Measurements from ENCODE around the gene FRMD4A.

Gene FRMD4A

DNA sequence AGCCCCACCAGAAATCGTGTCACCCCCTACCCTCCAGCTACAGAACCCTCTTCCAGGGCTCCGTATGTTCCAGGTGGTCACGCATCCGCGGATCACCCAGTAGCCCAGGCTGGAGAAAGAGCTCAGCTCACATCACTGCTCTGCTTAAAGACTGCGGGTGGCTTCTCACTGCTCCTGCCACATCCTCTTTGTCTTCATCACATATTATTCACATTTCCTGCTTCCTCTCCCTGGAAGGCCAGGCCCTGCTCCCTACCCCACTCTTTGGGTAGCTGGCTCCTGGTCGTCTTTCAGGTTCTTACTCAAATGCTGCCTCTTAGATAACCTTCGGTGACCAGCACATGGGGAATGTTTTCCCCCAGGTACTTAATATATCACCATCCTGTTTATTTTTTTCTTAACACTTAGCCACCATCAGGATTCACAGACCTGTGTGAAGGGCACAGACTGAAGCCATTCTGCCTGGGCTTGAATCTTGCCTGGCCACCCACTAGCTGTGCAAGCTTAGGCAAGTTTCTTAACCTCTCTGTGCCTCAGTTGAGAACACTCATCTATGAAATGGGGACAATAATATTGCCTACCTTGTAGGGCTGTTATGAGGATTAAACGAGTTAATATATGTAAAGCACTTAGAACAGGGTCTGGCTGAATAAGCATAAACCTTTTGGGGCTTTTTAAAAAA is 436.2 kb downstream of the FRMD4A start:
- ATAC-seq (ENCODE audit: low read depth) (peak; percentile 60), DNase-seq (ENCODE audit: low spot score) (no peak)
- H3K27ac ChIP-seq (ENCODE audit: poor library complexity, severe bottlenecking), result peak overlapping the region; percentile 26
- no peaks in the 10 kb centered on the region for H3K9me3 ChIP-seq (ENCODE audit: severe bottlenecking)
- no peaks in the 10 kb centered on the region for H3K27me3 ChIP-seq (ENCODE audit: insufficient read depth, poor library complexity, severe bottlenecking)
- TF ChIP-seq, protein P1, sequence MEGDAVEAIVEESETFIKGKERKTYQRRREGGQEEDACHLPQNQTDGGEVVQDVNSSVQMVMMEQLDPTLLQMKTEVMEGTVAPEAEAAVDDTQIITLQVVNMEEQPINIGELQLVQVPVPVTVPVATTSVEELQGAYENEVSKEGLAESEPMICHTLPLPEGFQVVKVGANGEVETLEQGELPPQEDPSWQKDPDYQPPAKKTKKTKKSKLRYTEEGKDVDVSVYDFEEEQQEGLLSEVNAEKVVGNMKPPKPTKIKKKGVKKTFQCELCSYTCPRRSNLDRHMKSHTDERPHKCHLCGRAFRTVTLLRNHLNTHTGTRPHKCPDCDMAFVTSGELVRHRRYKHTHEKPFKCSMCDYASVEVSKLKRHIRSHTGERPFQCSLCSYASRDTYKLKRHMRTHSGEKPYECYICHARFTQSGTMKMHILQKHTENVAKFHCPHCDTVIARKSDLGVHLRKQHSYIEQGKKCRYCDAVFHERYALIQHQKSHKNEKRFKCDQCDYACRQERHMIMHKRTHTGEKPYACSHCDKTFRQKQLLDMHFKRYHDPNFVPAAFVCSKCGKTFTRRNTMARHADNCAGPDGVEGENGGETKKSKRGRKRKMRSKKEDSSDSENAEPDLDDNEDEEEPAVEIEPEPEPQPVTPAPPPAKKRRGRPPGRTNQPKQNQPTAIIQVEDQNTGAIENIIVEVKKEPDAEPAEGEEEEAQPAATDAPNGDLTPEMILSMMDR (IDR thresholded peaks at IDR 0.05; ENCODE audit: poor library complexity, severe bottlenecking), result no peak
- no peaks in the 10 kb centered on the region for H3K36me3 ChIP-seq (ENCODE audit: low read depth)
- H3K4me1 ChIP-seq (ENCODE audit: insufficient read depth, poor library complexity, severe bottlenecking), result no peaks in the 10 kb centered on the region
- H3K4me3 ChIP-seq (ENCODE audit: severe bottlenecking), result no peak overlapping the region

DNA sequence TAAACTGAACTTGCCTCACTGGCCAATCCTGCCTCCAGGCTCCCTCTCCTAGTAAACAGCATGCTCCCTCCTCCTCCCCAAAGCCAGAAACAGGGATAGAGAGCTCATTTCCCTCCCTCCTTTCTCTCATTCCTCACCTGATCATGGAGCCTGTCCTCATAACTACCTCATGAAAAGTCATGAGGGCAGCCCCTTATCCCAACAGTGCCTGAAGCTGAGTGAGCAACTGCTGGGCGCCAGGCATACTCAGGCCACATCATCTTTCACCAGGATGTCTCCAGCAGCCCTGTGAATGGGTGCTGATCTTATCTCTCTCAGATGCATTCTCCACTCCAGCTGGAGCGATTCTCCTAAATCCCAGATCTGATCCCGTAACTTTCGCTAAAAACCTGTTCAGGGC is 436.8 kb downstream of the FRMD4A start:
- ATAC-seq (ENCODE audit: low read depth), result peak; percentile 48; the same call in 2 of the 3 replicates
- no peaks in the 10 kb centered on the region for H3K9me3 ChIP-seq (ENCODE audit: severe bottlenecking)
- no peak overlapping the region for H3K4me3 ChIP-seq (ENCODE audit: severe bottlenecking)
- TF ChIP-seq, protein P1 (IDR thresholded peaks at IDR 0.05; ENCODE audit: poor library complexity, severe bottlenecking), result no peak
- peak overlapping the region; percentile 26 for H3K27ac ChIP-seq (ENCODE audit: poor library complexity, severe bottlenecking)
- H3K4me1 ChIP-seq (ENCODE audit: insufficient read depth, poor library complexity, severe bottlenecking), result no peaks in the 10 kb centered on the region
- no peaks in the 10 kb centered on the region for H3K27me3 ChIP-seq (ENCODE audit: insufficient read depth, poor library complexity, severe bottlenecking)
- H3K36me3 ChIP-seq (ENCODE audit: low read depth), result no peaks in the 10 kb centered on the region
- DNase-seq (ENCODE audit: low spot score), result no peak

GRCh38 chr10:13892871-13893270 is 437.9 kb downstream of the FRMD4A start:
- Histone ChIP-seq H3K27me3 (ENCODE audit: insufficient read depth, poor library complexity, severe bottlenecking) (no peaks in the 10 kb centered on the region), H3K4me1 (ENCODE audit: insufficient read depth, poor library complexity, severe bottlenecking) (no peaks in the 10 kb centered on the region), H3K4me3 (ENCODE audit: severe bottlenecking) (no peak overlapping the region), H3K27ac (ENCODE audit: poor library complexity, severe bottlenecking) (no peak overlapping the region), H3K36me3 (ENCODE audit: low read depth) (no peaks in the 10 kb centered on the region), H3K9me3 (ENCODE audit: severe bottlenecking) (no peaks in the 10 kb centered on the region)
- ATAC-seq (ENCODE audit: low read depth) (no peak), DNase-seq (ENCODE audit: low spot score) (no peak)
- TF ChIP-seq, protein P1 (IDR thresholded peaks at IDR 0.05; ENCODE audit: poor library complexity, severe bottlenecking), result no peak

GRCh38 chr10:13892001-13892491 is 438.7 kb downstream of the FRMD4A start:
- Histone ChIP-seq H3K36me3 (ENCODE audit: low read depth) (no peaks in the 10 kb centered on the region), H3K27me3 (ENCODE audit: insufficient read depth, poor library complexity, severe bottlenecking) (no peaks in the 10 kb centered on the region), H3K27ac (ENCODE audit: poor library complexity, severe bottlenecking) (no peak overlapping the region), H3K4me1 (ENCODE audit: insufficient read depth, poor library complexity, severe bottlenecking) (no peaks in the 10 kb centered on the region), H3K9me3 (ENCODE audit: severe bottlenecking) (no peaks in the 10 kb centered on the region), H3K4me3 (ENCODE audit: severe bottlenecking) (peak overlapping the region; percentile 27)
- no peak for DNase-seq (ENCODE audit: low spot score)
- TF ChIP-seq, protein P1 (IDR thresholded peaks at IDR 0.05; ENCODE audit: poor library complexity, severe bottlenecking), result no peak
- ATAC-seq (ENCODE audit: low read depth), result no peak
